Effector memory CD4-positive, alpha-beta T cell (primary cell): ENCODE results near the gene AFF1.

Experiments used
- DNase-seq, 3 donors: peaks; one replicate each; pipeline ENCODE4 v3.0.0-alpha.2; 2020
- H3K27ac ChIP-seq: 2 replicates; pipeline ENCODE4 v1.7.0; 2013; ENCODE audit warnings: mild to moderate bottlenecking, low read length, moderate library complexity; ENCODE audit not compliant: insufficient read depth, poor library complexity, severe bottlenecking
- H3K27me3 ChIP-seq: replicated peaks from 2 replicates; pipeline ENCODE4 v1.7.0; 2013; ENCODE audit warnings: mild to moderate bottlenecking, low read length; ENCODE audit not compliant: insufficient read depth, control insufficient read depth, poor library complexity, severe bottlenecking
- H3K36me3 ChIP-seq: 2 replicates; pipeline ENCODE4 v1.7.0; 2013; ENCODE audit warnings: mild to moderate bottlenecking, low read length, moderate library complexity; ENCODE audit not compliant: control insufficient read depth, insufficient read depth
- H3K4me1 ChIP-seq: 2 replicates; pipeline ENCODE4 v1.7.0; 2013; ENCODE audit warnings: low read length, mild to moderate bottlenecking; ENCODE audit not compliant: control insufficient read depth, insufficient read depth, poor library complexity, severe bottlenecking
- H3K4me3 ChIP-seq: 2 replicates; pipeline ENCODE4 v1.7.0; 2013; ENCODE audit warnings: low read length, low read depth, mild to moderate bottlenecking; ENCODE audit not compliant: insufficient read depth, poor library complexity, severe bottlenecking
- H3K9me3 ChIP-seq: 2 replicates; pipeline ENCODE4 v1.7.0; 2013; ENCODE audit warnings: mild to moderate bottlenecking, low read length, moderate library complexity; ENCODE audit not compliant: control insufficient read depth

The AFF1 gene

DNA sequence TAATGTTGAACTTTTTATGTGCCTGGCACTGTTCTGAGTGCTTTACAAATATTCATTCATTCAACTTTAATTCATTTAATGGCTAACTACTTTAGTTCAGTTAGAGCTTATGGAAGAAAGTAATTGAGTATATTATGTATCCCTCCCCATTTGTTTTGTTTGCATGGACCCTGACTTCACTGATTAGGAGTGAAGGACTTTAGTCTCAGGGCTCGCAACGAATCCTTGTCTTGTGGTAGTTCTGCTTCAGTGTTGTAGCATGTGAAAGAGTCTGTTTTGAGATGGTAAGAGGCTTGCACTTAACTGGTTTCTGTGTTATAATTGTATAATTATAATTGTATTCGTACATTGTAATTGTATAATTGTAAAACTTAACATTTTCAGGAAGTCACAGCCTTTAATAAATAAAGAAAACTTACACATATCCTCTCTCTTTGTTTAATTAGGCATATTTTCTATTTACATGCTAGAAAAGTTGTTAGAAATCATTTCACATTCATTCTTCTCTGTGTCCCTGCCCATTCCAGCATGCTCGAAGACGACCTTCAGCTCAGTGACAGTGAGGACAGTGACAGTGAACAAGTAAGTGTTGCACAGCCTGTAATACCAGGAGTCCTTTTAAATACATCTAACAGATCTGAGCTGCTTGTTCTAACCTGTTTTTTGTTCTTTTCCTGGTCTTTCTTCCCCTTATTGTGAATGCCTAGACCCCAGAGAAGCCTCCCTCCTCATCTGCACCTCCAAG, 170.5 kb downstream of the AFF1 start:
- Histone ChIP-seq H3K27ac (peak overlapping the region; percentile 87), H3K9me3 (no peaks in the 10 kb centered on the region), H3K36me3 (peaks cover 3% of the 10 kb centered on the region), H3K4me3 (no peak overlapping the region), H3K4me1 (peaks cover 17% of the 10 kb centered on the region), H3K27me3 (no peaks in the 10 kb centered on the region)
- no peak for DNase-seq

DNA sequence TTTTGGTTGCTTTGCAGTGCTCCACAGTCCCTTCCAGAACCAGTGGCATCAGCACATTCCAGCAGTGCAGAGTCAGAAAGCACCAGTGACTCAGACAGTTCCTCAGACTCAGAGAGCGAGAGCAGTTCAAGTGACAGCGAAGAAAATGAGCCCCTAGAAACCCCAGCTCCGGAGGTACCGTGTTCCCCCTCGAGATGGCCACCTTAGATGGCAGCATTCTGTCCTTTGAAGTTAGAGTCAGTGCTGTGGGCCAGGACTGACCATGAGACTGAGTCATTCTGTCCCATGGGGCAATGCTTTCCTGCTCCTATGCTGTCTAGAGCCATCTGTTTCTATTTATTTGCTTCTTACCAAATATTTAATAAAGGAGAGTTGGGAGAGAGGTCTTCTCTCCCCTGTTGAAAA, 173.3 kb downstream of the AFF1 start:
- Histone ChIP-seq H3K9me3 (no peaks in the 10 kb centered on the region), H3K27ac (no peak overlapping the region), H3K27me3 (no peaks in the 10 kb centered on the region), H3K36me3 (peaks cover 13% of the 10 kb centered on the region), H3K4me1 (peaks cover 17% of the 10 kb centered on the region), H3K4me3 (no peak overlapping the region)
- no peak for DNase-seq

DNA sequence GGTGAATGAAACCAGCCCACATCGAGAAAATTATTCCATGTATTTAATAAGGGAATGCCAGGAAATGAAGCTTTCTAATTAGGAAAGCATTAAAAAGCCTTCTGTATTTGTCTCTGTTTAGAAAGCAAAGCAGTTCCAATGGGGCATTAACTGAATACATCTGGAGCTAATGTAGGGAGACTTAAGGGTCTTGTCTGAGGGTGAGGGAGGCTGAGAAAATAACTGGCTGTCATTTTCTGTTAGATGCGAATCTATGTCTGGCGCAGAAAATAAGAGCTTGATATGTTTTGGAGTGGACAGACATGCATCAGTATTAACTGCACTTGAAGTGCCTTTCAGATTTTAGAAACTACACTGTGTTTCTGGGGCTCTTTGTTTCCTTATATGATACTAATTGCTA, 174.3 kb downstream of the AFF1 start:
- Histone ChIP-seq H3K27ac (no peak overlapping the region), H3K4me1 (peaks cover 10% of the 10 kb centered on the region), H3K9me3 (no peaks in the 10 kb centered on the region), H3K36me3 (peaks cover 15% of the 10 kb centered on the region), H3K4me3 (no peak overlapping the region), H3K27me3 (no peaks in the 10 kb centered on the region)
- no peak for DNase-seq

GRCh38 chr4:87109945-87110344, 175.1 kb downstream of the AFF1 start:
- H3K27me3 ChIP-seq, result no peaks in the 10 kb centered on the region
- no peaks in the 10 kb centered on the region for H3K9me3 ChIP-seq
- no peak overlapping the region for H3K4me3 ChIP-seq
- DNase-seq, result no peak
- H3K4me1 ChIP-seq, result peaks cover 3% of the 10 kb centered on the region
- H3K27ac ChIP-seq, result no peak overlapping the region
- H3K36me3 ChIP-seq, result peaks cover 23% of the 10 kb centered on the region

DNA sequence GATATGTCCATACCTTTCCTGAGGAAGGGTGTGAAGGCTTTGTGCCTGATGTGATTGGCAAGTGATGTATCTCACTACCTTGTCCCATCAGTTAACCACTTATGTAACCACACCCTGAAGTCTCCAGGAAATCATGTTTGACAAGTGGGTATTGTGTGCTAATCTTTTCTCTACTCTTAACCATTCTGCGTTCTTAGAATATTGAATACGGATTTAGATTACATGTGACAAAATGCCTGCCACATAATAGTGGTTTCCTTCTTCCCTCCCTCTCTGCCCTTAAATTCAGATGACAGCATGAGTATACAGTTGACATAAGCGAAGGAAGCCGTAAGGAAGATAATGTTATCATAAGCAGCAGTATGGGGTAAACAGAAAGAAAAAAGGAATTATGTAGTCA, 177.3 kb downstream of the AFF1 start:
- Histone ChIP-seq H3K36me3 (peaks cover 43% of the 10 kb centered on the region), H3K27ac (no peak overlapping the region), H3K9me3 (no peaks in the 10 kb centered on the region), H3K4me3 (no peak overlapping the region), H3K27me3 (no peaks in the 10 kb centered on the region), H3K4me1 (no peaks in the 10 kb centered on the region)
- no peak for DNase-seq

DNA sequence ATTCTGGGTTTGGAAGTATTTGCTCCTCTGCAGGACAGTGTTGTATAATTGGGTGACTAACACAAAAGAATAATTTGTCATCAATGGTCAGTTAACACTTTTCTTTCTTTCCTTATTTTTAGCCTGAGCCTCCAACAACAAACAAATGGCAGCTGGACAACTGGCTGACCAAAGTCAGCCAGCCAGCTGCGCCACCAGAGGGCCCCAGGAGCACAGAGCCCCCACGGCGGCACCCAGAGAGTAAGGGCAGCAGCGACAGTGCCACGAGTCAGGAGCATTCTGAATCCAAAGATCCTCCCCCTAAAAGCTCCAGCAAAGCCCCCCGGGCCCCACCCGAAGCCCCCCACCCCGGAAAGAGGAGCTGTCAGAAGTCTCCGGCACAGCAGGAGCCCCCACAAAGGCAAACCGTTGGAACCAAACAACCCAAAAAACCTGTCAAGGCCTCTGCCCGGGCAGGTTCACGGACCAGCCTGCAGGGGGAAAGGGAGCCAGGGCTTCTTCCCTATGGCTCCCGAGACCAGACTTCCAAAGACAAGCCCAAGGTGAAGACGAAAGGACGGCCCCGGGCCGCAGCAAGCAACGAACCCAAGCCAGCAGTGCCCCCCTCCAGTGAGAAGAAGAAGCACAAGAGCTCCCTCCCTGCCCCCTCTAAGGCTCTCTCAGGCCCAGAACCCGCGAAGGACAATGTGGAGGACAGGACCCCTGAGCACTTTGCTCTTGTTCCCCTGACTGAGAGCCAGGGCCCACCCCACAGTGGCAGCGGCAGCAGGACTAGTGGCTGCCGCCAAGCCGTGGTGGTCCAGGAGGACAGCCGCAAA, 179.6 kb downstream of the AFF1 start:
- H3K36me3 ChIP-seq, result peaks cover 47% of the 10 kb centered on the region
- H3K4me3 ChIP-seq, result no peak overlapping the region
- H3K4me1 ChIP-seq, result no peaks in the 10 kb centered on the region
- no peak for DNase-seq
- no peak overlapping the region for H3K27ac ChIP-seq
- H3K27me3 ChIP-seq, result no peaks in the 10 kb centered on the region
- H3K9me3 ChIP-seq, result no peaks in the 10 kb centered on the region

DNA sequence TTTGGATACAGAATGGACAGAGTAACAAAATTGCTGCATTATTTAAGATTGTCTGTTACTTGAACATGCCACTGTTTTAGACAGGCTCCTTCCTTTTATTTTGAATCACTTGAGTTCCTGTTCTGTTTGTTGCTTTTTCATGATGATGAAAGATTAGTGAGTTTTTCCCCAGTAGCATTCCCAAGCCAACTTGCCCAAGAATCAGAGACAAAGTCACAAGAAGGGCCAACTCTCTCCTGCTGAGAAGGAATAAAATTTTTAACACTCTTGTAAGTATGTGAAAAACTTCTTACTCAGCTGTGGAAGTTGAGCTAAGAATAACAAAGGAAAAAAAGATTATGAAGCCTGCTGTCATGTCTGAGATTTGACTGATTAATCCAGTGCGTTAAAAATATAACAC, 181.4 kb downstream of the AFF1 start:
- Histone ChIP-seq H3K27me3 (no peaks in the 10 kb centered on the region), H3K27ac (no peak overlapping the region), H3K36me3 (peaks cover 47% of the 10 kb centered on the region), H3K4me3 (no peak overlapping the region), H3K4me1 (no peaks in the 10 kb centered on the region), H3K9me3 (no peaks in the 10 kb centered on the region)
- no peak for DNase-seq

DNA sequence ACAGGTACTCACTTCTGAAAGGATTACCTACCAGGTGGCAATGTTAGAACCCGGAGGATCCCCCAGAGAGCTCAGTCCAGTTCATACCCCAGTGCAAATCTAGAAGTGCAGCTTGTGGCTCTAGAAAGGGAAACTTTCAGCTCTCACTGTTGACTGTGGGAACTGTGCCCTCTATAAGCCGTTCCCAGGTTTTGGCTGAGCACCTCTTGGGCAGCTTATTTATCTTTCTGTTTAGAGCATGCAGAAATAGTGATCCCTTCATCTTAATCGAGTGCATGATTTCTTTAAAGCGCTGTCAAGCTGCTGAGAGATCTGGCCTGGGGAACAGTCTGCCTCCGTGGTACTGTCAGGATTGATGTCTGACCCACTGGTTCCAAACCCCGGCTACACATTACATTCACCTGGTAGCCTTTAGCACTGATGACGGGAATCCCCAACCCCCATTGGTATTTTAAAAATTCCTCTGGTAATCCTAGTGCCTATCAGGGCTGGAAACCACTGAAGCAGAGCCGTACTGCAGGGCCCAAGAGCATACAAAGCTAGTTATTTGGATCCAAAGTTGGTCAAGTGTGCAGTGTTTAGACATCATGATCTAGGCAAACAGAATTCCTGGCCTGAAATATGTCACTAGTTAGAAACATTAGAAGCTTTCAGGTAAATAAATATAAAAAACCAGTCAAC, 182.4 kb downstream of the AFF1 start:
- peaks cover 45% of the 10 kb centered on the region for H3K36me3 ChIP-seq
- DNase-seq, result no peak

GRCh38 chr4:87117732-87118075, 182.9 kb downstream of the AFF1 start:
- H3K27ac ChIP-seq, result no peak overlapping the region
- H3K4me3 ChIP-seq, result no peak overlapping the region
- DNase-seq, result no peak
- H3K36me3 ChIP-seq, result peaks cover 40% of the 10 kb centered on the region
- H3K4me1 ChIP-seq, result no peaks in the 10 kb centered on the region
- no peaks in the 10 kb centered on the region for H3K9me3 ChIP-seq
- no peaks in the 10 kb centered on the region for H3K27me3 ChIP-seq

More for the DNA sequence above, 182.4 kb downstream of the AFF1 start:
- H3K4me3 ChIP-seq, result no peak overlapping the region
- H3K27ac ChIP-seq, result no peak overlapping the region
- no peaks in the 10 kb centered on the region for H3K27me3 ChIP-seq
- H3K9me3 ChIP-seq, result no peaks in the 10 kb centered on the region
- no peaks in the 10 kb centered on the region for H3K4me1 ChIP-seq

GRCh38 chr4:87118421-87118820, 183.6 kb downstream of the AFF1 start:
- H3K9me3 ChIP-seq, result no peaks in the 10 kb centered on the region
- no peak overlapping the region for H3K27ac ChIP-seq
- no peaks in the 10 kb centered on the region for H3K4me1 ChIP-seq
- H3K27me3 ChIP-seq, result no peaks in the 10 kb centered on the region
- no peak for DNase-seq
- peaks cover 40% of the 10 kb centered on the region for H3K36me3 ChIP-seq
- H3K4me3 ChIP-seq, result no peak overlapping the region
